ENCODE measurements around the gene FN1. TPM values are rescaled to one million over a fixed set of nuclear protein-coding genes. Genes with fewer than 3 reads are reported as not detected.

FN1 gene
- total RNA-seq, 2 donors from 2014 or later, result 369 to 1,092 TPM

DNA sequence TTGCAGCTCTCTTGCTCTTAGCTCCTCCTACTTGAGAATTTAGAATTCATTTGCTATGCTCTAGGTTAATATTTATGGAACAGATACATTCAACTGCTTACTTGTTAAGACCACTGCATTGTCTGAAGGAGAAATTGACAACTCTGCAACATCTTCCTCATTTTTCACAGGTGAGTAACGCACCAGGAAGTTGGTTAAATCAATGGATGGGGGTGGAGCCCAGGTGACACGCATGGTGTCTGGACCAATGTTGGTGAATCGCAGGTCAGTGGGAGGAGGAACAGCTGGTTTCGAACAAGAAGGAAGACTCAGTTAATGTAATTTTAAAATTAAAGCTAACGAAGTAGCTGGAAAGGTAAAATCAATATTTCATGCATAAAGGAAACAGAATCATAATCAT lies 44.3 kb downstream of the FN1 start:
- Histone ChIP-seq H3K36me3 (peaks cover 68% of the 10 kb centered on the region), H3K9me3 (no peaks in the 10 kb centered on the region), H3K27ac (no peak overlapping the region), H3K4me3 (no peak overlapping the region), H3K27me3 (no peaks in the 10 kb centered on the region), H3K4me1 (no peaks in the 10 kb centered on the region)
- TF ChIP-seq, protein P1, sequence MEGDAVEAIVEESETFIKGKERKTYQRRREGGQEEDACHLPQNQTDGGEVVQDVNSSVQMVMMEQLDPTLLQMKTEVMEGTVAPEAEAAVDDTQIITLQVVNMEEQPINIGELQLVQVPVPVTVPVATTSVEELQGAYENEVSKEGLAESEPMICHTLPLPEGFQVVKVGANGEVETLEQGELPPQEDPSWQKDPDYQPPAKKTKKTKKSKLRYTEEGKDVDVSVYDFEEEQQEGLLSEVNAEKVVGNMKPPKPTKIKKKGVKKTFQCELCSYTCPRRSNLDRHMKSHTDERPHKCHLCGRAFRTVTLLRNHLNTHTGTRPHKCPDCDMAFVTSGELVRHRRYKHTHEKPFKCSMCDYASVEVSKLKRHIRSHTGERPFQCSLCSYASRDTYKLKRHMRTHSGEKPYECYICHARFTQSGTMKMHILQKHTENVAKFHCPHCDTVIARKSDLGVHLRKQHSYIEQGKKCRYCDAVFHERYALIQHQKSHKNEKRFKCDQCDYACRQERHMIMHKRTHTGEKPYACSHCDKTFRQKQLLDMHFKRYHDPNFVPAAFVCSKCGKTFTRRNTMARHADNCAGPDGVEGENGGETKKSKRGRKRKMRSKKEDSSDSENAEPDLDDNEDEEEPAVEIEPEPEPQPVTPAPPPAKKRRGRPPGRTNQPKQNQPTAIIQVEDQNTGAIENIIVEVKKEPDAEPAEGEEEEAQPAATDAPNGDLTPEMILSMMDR (IDR thresholded peaks at IDR 0.05), result no peak
- DNase-seq (ENCODE audit: low spot score), result no peak

DNA sequence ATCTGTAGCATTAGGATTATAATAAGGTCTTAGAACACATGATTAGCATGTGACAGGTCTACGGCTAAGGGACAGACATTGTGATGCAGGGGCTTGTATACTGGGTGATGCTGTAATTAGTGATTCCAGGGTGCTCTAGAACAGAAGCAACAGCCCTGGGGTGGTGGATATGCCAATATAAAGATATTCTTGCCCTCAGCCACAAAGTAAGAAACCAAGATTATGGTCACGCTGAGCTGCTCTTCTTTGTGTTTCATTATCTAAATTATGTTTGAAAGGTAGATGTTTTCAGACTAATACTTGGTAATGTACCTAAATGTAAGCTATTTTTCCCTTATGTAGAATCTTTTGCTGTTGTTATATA lies 45.3 kb downstream of the FN1 start:
- Histone ChIP-seq H3K27me3 (no peaks in the 10 kb centered on the region), H3K4me3 (no peak overlapping the region), H3K9me3 (no peaks in the 10 kb centered on the region), H3K27ac (no peak overlapping the region), H3K4me1 (no peaks in the 10 kb centered on the region), H3K36me3 (peaks cover 66% of the 10 kb centered on the region)
- DNase-seq (ENCODE audit: low spot score), result no peak
- TF ChIP-seq, protein P1 (IDR thresholded peaks at IDR 0.05), result no peak

DNA sequence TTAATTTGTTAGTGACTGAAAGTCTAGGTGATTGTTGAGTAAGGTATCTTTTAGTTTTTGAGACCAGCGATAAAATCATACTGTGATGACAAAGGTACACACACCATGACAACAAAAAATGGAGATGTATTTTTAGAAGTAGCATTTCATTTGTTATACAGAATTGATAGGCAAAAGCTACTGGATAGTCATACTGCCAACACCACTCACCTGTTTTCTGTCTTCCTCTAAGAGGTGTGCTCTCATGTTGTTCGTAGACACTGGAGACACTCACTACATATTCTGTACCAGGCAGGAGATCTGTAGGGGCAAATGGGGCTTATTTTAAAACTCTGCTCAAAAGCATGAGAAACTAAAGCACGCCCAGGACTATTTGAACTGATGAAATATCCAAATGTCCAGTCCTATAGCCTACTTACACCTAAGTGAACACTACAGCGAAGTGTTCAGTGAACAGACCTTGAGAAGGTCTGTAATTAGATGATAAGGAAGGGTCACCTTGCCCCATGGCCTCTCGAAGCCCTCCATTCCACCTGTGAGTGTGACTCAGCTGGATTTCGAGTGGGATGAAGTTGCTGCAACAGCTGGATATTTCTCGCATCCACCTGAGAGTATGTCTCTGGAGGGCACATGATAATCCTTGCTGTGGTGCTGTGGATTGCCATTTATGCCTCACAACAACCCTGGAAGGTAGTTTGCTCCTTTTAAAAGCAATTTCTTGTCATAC lies 47.7 kb downstream of the FN1 start:
- Histone ChIP-seq H3K36me3 (peaks cover 61% of the 10 kb centered on the region), H3K4me3 (no peak overlapping the region), H3K4me1 (no peaks in the 10 kb centered on the region), H3K27me3 (no peaks in the 10 kb centered on the region), H3K27ac (no peak overlapping the region), H3K9me3 (no peaks in the 10 kb centered on the region)
- TF ChIP-seq, protein P1 (IDR thresholded peaks at IDR 0.05), result no peak
- no peak for DNase-seq (ENCODE audit: low spot score)

DNA sequence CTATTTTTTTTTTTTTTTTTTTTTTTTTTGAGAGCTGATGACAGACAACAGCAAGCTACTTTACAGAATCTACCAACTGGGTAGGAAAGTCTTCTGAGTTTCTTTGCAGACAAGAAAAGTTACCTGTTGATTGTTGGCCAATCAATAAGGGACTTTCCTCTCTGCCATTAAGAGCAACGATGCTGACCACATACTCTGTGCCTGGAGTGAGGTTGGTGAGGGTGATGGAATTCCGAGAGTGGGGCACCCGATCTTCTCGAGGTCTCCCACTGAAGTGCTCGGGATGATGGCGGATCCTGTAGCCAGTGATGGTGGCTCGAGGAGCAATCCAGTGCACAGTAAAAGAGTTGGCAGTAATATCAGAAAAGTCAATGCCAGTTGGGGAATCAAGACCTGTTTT lies 49.3 kb downstream of the FN1 start:
- Histone ChIP-seq H3K9me3 (no peaks in the 10 kb centered on the region), H3K36me3 (peaks cover 60% of the 10 kb centered on the region), H3K27ac (no peak overlapping the region), H3K27me3 (no peaks in the 10 kb centered on the region), H3K4me1 (no peaks in the 10 kb centered on the region), H3K4me3 (no peak overlapping the region)
- DNase-seq (ENCODE audit: low spot score), result no peak
- TF ChIP-seq, protein P1 (IDR thresholded peaks at IDR 0.05), result no peak

DNA sequence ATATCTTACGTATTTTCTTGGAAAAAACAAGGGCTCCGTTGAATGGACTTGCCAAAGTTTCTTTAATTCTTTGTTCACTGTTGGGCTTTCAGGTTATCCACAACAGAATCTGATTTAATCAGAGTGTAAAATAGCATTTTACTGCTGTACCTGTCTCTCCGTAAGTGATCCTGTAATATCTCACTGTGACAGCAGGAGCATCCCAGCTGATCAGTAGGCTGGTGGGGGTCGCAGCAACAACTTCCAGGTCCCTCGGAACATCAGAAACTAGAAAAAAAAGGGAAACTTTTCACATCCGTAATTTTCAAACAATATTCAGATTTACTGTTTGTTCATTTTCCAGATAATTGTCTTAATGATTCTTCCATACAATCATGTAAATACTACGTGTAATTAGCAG lies 51.2 kb downstream of the FN1 start:
- peaks cover 56% of the 10 kb centered on the region for H3K36me3 ChIP-seq
- H3K9me3 ChIP-seq, result no peaks in the 10 kb centered on the region
- no peak overlapping the region for H3K27ac ChIP-seq
- H3K27me3 ChIP-seq, result no peaks in the 10 kb centered on the region
- H3K4me3 ChIP-seq, result no peak overlapping the region
- TF ChIP-seq, protein P1 (IDR thresholded peaks at IDR 0.05), result no peak
- DNase-seq (ENCODE audit: low spot score), result no peak
- no peaks in the 10 kb centered on the region for H3K4me1 ChIP-seq

Measured in right atrium auricular region (tissue), 2 donors.